B cell (primary cell): ENCODE data around the gene AUP1. TPM values are rescaled to one million over a fixed set of nuclear protein-coding genes. Genes with fewer than 3 reads are reported as not detected.

ENCODE experiments used
- ATAC-seq: fragments of 200-7000 bp; cut with Tn5 transposase; one replicate; pipeline ENCODE4 v1.10.0; 2021; ENCODE audit warnings: low read depth, mild to moderate bottlenecking, moderate number of reproducible peaks, moderate library complexity
- CTCF ChIA-PET: fragments of 350-600 bp; sonication (Branson Sonifier 250); formaldehyde crosslinking; loops from one replicate; lab custom pipeline; 2021; ENCODE audit warnings: antibody characterized with exemption, inconsistent platforms; lab: Charles Lee
- POLR2A ChIA-PET: fragments of 350-600 bp; sonication (Branson Sonifier 250); formaldehyde crosslinking; loops from one replicate; lab custom pipeline; 2021; ENCODE audit warnings: antibody characterized with exemption; lab: Charles Lee
- DNase-seq: peaks from one replicate; pipeline ENCODE4 v3.0.0; 2013
- H2AFZ ChIP-seq: 2 replicates; pipeline ENCODE4 v1.6.1; 2012; ENCODE audit warnings: mild to moderate bottlenecking, low read depth, low read length; ENCODE audit not compliant: insufficient read depth, poor library complexity, severe bottlenecking
- H3K27ac ChIP-seq, 2 donors: 1 replicate in 1 of 2; 2 replicates in 1 of 2; pipeline ENCODE4 v1.5.1; 2012 to 2013; ENCODE audit warnings: low read length in 2 of 2, mild to moderate bottlenecking in 2 of 2, moderate library complexity in 1 of 2
- H3K27me3 ChIP-seq, 4 experiments: fragments of 200-600 bp in 1 of 4; sonication (generic) in 1 of 4; replicated peaks in 1 of 4; 1 replicate in 2 of 4; 2 replicates in 2 of 4; pipeline versions ENCODE4 v1.6.1 to v1.7.0; 2013 to 2016; ENCODE audit warnings: low read length in 3 of 4, mild to moderate bottlenecking in 2 of 4, mixed read lengths in 1 of 4, moderate library complexity in 1 of 4; ENCODE audit not compliant: insufficient read depth in 4 of 4, control insufficient read depth in 3 of 4; ENCODE audit errors: control extremely low read depth in 1 of 4
- H3K36me3 ChIP-seq, 2 experiments: replicated peaks in 1 of 2; 1 replicate in 1 of 2; 2 replicates in 1 of 2; pipeline versions ENCODE4 v1.6.1 to v1.7.1; 2013; ENCODE audit warnings: low read length in 1 of 2; ENCODE audit not compliant: insufficient read depth in 2 of 2, control insufficient read depth in 1 of 2; ENCODE audit errors: control extremely low read depth in 1 of 2, extremely low read depth in 1 of 2
- H3K4me1 ChIP-seq, 2 donors: fragments of 200-600 bp in 1 of 2; sonication (generic) in 1 of 2; 1 replicate in 1 of 2; 2 replicates in 1 of 2; pipeline versions ENCODE4 v1.5.1 to v1.6.1; 2013 to 2017; ENCODE audit warnings: low read length in 2 of 2; ENCODE audit not compliant: control insufficient read depth in 2 of 2, insufficient read depth in 2 of 2
- H3K4me2 ChIP-seq: replicated peaks from 2 replicates; pipeline ENCODE3; 2012; ENCODE audit warnings: mild to moderate bottlenecking, low read depth, low read length; ENCODE audit not compliant: poor library complexity, severe bottlenecking
- H3K4me3 ChIP-seq, 5 experiments: fragments of 200-600 bp in 1 of 5; sonication (generic) in 1 of 5; 1 replicate in 3 of 5; 2 replicates in 2 of 5; pipeline versions ENCODE4 v1.5.1 to v1.7.0; 2011 to 2016; ENCODE audit warnings: low read length in 4 of 5, mild to moderate bottlenecking in 4 of 5, low read depth in 2 of 5, control low read depth in 1 of 5, moderate library complexity in 1 of 5; ENCODE audit not compliant: insufficient read depth in 1 of 5; ENCODE audit errors: control extremely low read depth in 1 of 5, extremely low read depth in 1 of 5
- H3K79me2 ChIP-seq: fragments of 200-600 bp; sonication (generic); one replicate; pipeline ENCODE4 v1.6.0; 2016; ENCODE audit warnings: low read length; ENCODE audit not compliant: control insufficient read depth, insufficient read depth
- H3K9ac ChIP-seq: fragments of 200-600 bp; sonication (generic); 2 replicates; pipeline ENCODE4 v1.6.1; 2017; ENCODE audit warnings: mild to moderate bottlenecking, low read length, moderate library complexity
- H3K9me3 ChIP-seq, 3 donors: one replicate each; pipeline versions ENCODE4 v1.6.1 to v1.7.1; 2013; ENCODE audit warnings: low read length in 2 of 3; ENCODE audit not compliant: control insufficient read depth in 2 of 3, insufficient read depth in 1 of 3; ENCODE audit errors: control extremely low read depth in 1 of 3
- H4K20me1 ChIP-seq: 2 replicates; pipeline ENCODE4 v1.6.0; 2012; ENCODE audit warnings: mild to moderate bottlenecking, low read length; ENCODE audit not compliant: insufficient read depth, control insufficient read depth, poor library complexity, severe bottlenecking
- H3K27ac Mint-ChIP-seq: one replicate; pipeline ENCODE4 v1.8.0; 2021; ENCODE audit warnings: mixed read lengths
- H3K27me3 Mint-ChIP-seq: one replicate; pipeline ENCODE4 v1.8.0; 2021; ENCODE audit warnings: mixed read lengths
- H3K4me1 Mint-ChIP-seq: one replicate; pipeline ENCODE4 v1.8.0; 2021; ENCODE audit warnings: mixed read lengths
- H3K4me3 Mint-ChIP-seq: one replicate; pipeline ENCODE4 v1.8.0; 2021; ENCODE audit warnings: mixed read lengths
- H3K9me3 Mint-ChIP-seq: one replicate; pipeline ENCODE4 v1.8.0; 2022; ENCODE audit warnings: mixed read lengths; ENCODE audit not compliant: insufficient read depth
- CTCF ChIP-seq: fragments of 200-600 bp; IDR thresholded peaks from one replicate; pipeline ENCODE4 v1.8.0; 2022; ENCODE audit warnings: antibody characterized with exemption, mild to moderate bottlenecking
- EZH2 ChIP-seq: IDR thresholded peaks from 2 replicates; pipeline ENCODE4 v1.6.1; 2012; ENCODE audit warnings: borderline replicate concordance, low read depth, mild to moderate bottlenecking, moderate library complexity, low read length; ENCODE audit not compliant: insufficient read depth, poor library complexity, severe bottlenecking
- WGBS: methylation state at CpG from one replicate; pipeline ENCODE4 v1.1.5; 2013; ENCODE audit warnings: missing lambda C conversion rate; ENCODE audit not compliant: insufficient coverage; 5-methylcytosine and 5-hydroxymethylcytosine counted together
- intact Hi-C: fragments of 100-400 bp; cut with micrococcal nuclease; formaldehyde crosslinking; loops from one replicate; pipeline ENCODE4 v1.10.0; 2022
- polyA plus RNA-seq: library from polyadenylated mRNA; depleted of rRNA; stranded (reverse); fragments of >200 nt; gene quantifications from 2 replicates; pipeline ENCODE4 v1.2.3, GENCODE V29; 2012
- total RNA-seq, 2 donors: library from RNA; stranded (reverse); fragments of 120-200 nt in 1 of 2; gene quantifications; 1 replicate in 1 of 2; 2 replicates in 1 of 2; pipeline versions ENCODE4 v1.2.3 to v1.2.4, GENCODE V29; 2013 to 2022

AUP1 gene
- total and polyA plus RNA-seq, 2 donors (not counting 1 experiment from before 2014, with no cell fraction given): 201 to 525 TPM

GRCh38 chr2:74537140-74537539, 7.6 kb upstream of the AUP1 start:
- no peaks in the 10 kb centered on the region for H3K27me3 ChIP-seq
- H3K9me3 ChIP-seq: no peaks in the 10 kb centered on the region
- WGBS: 98% methylated on average over 4 of the region's 4 CpGs
- peaks cover 0 to 19% of the 10 kb centered on the region in 2 experiments for H3K36me3 ChIP-seq
- no peak overlapping the region for H3K27ac ChIP-seq
- no peak for DNase-seq
- Mint-ChIP-seq H3K27ac (no peak overlapping the region), H3K4me3 (no peak overlapping the region), H3K9me3 (no peaks in the 10 kb centered on the region), H3K4me1 (peaks cover 31% of the 10 kb centered on the region), H3K27me3 (no peaks in the 10 kb centered on the region)
- POLR2A ChIA-PET: no interaction called here
- no peak overlapping the region for H3K4me3 ChIP-seq
- no peak overlapping the region for H2AFZ ChIP-seq
- no peaks in the 10 kb centered on the region for H4K20me1 ChIP-seq
- intact Hi-C loops: no loop called here
- H3K4me2 ChIP-seq: no peak overlapping the region
- ATAC-seq: no peak
- no peak overlapping the region for H3K9ac ChIP-seq
- peaks cover 18 to 32% of the 10 kb centered on the region in 2 donors for H3K4me1 ChIP-seq
- TF ChIP-seq CTCF (no peak), EZH2 (no peak)
- H3K79me2 ChIP-seq: no peaks in the 10 kb centered on the region
- CTCF ChIA-PET: no interaction called here

GRCh38 chr2:74536166-74536950, 6.9 kb upstream of the AUP1 start:
- H3K4me1 Mint-ChIP-seq: peaks cover 39% of the 10 kb centered on the region
- no peak for ATAC-seq
- ChIA-PET CTCF (interaction anchor here (0.8 kb wide), 1 partner anchor 9 kb away, joined by 3 read pairs; no protein-coding TSS in a partner anchor), POLR2A (interaction anchor here (1.0 kb wide), 1 partner anchor 20 kb away, joined by 3 read pairs; no protein-coding TSS in a partner anchor)
- no peaks in the 10 kb centered on the region for H3K9me3 Mint-ChIP-seq
- H3K4me2 ChIP-seq: no peak overlapping the region
- 93% methylated on average over 14 of the region's 23 CpGs for WGBS
- H3K9me3 ChIP-seq: no peaks in the 10 kb centered on the region
- no peak overlapping the region for H3K27ac ChIP-seq
- no peaks in the 10 kb centered on the region for H4K20me1 ChIP-seq
- TF ChIP-seq EZH2 (no peak), CTCF (no peak)
- DNase-seq: no peak
- H3K27me3 ChIP-seq: no peaks in the 10 kb centered on the region
- no peak overlapping the region for H3K4me3 ChIP-seq
- H3K27ac Mint-ChIP-seq: peak overlapping the region; percentile 50
- intact Hi-C loops: no loop called here
- no peak overlapping the region for H3K9ac ChIP-seq
- peaks cover 7% of the 10 kb centered on the region for H3K79me2 ChIP-seq
- H2AFZ ChIP-seq: no peak overlapping the region
- peaks cover 0 to 20% of the 10 kb centered on the region in 2 experiments for H3K36me3 ChIP-seq
- H3K4me3 Mint-ChIP-seq: no peak overlapping the region
- H3K27me3 Mint-ChIP-seq: no peaks in the 10 kb centered on the region
- peaks cover 25 to 39% of the 10 kb centered on the region in 2 donors for H3K4me1 ChIP-seq
